Central memory CD4-positive, alpha-beta T cell (primary cell): ENCODE measurements around the gene LGALS9.
A peak's percentile ranks its signal among the peaks of the same experiment; 100 is the strongest.
"Not testable (repeated sequence)": the region's sequence is repeated elsewhere in the genome, so short reads cannot be mapped to it uniquely, and the experiment has no call there.

Experiments
- DNase-seq: peaks from one replicate; pipeline ENCODE4 v3.0.0; 2022

Gene LGALS9

DNA sequence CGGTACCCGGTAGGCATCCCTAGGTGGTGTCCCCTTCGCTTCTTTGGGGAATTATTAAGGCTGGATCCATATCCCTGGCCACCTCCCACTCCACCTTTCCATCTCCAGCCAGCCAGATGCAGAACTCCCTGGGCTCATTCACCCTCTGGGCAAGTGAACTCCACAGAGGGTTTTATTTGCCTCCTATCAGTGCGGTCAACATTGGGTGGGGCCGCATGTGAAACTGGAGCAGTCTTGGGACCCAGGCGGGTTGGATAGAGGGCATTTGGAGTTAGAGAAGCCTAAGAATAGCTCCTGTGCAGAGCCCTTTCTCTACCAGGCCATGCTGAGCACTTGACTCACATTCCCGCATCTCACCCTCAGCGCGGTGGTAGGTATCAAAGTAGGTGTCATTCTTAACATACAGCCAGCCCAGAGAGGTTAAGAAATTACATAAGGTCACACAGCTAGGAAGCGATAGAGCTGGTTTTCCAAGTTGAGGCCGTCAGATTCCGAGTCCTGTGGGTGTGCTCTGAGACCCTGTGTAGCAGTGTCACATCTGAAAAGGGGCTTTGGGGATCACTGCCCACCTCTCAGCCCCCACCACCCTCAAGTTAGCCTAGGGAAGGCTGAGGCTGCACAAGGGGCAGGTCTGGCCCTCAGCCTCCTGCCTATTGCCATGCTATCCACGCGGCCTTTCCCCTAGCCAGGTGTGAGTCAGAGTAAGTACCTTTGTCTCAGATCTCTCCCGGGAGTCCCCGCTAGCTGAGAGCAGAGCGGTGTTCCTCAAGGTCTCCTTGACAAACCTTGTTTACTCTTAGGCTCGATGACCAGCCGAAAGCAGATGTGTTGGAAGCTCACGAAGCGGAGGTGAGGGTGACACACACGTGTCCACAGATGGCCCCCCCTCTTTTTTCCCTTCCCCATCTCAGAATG, 26.9 kb upstream of the LGALS9 start:
- DNase-seq: no peak

DNA sequence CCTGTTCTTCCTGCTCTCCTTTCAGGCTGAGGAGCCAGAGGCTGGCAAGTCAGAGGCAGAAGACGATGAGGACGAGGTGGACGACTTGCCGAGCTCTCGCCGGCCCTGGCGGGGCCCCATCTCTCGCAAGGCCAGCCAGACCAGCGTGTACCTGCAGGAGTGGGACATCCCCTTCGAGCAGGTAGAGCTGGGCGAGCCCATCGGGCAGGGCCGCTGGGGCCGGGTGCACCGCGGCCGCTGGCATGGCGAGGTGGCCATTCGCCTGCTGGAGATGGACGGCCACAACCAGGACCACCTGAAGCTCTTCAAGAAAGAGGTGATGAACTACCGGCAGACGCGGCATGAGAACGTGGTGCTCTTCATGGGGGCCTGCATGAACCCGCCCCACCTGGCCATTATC, 25.6 kb upstream of the LGALS9 start:
- DNase-seq: no peak

DNA sequence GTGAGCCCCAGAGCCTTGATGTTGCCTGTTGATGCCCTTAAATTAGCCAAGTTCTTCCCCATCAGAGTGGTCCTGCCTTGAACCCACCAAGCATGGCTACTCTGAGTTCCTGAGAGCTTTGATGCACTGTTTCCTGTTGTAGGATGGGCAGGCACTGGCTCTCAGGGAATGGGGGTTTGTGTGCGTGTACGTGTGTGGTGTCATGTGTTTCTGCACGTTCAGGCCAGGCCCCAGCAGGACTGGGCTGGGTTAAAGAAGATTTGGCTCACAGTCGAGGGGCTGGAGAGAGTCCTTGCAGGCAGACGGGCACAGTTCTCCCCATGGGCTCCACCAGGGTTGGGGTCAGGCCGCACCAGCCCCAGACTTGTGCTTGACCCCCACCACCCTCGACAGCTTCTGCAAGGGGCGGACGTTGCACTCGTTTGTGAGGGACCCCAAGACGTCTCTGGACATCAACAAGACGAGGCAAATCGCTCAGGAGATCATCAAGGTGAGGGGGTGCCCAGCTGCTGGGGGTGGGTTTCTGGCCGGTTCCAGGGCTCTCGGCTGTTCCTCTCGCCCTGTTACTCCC, 23.4 kb upstream of the LGALS9 start:
- no peak for DNase-seq

DNA sequence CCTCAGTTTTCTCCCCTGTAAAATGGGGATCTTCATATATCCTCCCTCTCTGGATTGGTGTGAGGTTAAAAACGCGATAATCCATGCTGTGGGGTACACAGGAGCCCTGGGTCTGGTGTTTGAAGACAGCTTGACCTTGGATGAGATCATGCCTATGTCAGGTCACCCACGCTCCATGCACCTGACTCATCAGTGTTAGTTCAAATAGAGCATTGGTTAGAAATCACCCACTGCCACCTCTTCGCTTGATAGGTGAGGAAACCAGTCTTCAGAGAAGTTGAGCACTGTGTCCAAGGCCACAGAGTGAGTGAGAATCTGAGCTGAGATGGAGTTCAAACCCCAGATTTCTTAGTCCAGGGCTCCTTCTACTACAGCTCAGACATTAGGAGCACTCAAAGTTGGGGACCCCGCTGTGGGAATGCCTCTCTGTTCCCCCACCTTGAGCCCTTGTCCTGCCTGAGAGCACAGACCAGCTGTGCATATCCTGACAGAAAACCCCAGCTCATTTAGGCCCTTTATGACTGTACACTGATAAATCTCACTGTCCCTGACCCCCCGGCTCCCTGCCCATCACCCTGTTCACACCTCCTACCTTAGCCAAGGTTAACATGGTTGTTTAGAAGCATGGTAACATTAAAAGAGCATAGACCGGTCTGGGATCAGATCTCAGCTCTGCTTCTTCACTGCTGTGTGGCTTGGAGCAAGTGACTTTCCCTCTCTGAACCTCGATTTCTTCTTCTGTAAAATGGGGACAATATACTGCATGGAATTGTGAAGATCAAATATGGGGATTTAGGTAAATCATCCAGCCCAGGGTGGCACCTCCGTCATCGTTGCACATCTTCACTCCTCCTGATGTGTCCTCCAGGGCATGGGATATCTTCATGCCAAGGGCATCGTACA, 22.4 kb upstream of the LGALS9 start:
- DNase-seq: no peak

DNA sequence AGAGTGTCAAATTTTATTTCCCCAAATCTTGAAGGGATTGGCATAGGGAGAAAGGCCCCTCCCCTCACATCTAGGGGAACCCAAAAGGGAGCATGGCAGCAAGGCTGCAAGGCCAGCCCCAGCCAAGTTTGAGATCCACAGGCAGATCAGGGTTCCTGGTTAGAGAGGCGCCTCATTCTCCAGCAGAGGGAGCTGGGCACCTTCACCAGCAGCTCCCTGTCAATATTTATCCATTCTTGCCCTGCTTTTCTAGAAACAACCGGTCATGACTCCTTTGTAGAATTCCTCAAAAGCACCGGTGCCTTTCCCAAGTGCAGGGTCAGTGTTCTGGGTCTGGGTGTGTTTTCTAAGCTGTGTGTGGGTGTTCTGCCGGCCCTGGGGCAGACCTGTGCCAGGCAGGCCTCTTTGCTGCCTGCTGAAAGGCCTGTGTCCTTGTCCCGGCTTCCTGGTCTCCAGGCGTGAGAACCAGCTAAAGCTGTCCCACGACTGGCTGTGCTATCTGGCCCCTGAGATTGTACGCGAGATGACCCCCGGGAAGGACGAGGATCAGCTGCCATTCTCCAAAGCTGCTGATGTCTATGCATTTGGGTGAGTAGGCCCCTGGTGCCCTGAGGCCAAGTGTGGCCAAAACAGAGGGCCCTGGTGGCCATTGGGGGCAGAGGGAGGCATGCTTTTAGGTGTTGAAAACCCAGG, 21.2 kb upstream of the LGALS9 start:
- DNase-seq: no peak

DNA sequence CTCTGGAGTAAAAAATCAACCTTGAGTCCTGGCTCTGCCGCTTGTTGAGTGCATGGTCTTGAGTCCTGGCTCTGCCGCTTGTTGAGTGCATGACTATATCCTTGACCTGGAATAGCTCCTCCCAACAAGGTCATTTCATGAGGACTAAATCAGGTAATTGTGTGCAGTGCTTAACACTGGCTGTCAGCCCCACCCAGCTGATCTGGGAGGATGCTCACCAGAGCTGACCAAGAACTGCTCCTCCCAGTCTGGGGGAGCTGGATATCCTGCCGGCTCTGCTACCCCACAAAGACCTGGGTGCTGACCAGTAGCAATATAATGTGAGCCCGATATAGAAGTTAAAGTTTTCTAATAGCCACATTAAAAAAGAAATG, 20.7 kb upstream of the LGALS9 start:
- no peak for DNase-seq

DNA sequence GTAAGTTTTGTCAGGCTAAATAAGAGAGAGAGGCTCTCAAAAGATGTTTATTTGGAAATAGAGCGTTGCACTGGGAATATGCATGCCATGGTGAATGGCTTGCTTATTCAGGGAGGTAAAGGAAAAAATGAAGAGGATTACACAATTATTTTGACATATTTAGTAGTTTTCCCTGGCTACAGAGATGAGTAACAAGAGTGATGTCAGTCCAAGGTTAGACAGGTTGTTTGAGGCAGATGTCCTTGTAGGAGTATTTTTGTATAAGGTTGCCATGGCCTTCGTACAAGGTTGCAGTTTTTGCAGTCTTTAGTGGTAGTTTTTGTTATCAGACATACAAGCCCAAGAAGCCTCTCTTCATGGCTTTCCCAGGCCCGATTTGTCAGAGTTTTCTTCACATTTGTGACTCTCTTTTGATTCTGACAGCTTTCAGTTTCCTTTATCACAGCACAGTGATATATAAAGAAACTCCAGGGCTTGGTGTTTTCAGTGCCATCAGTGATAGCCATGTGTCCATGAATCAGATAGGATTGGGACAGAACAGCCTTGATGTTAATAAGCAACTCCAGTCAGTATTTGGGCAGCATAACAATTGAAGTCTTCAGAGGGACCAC, 18.7 kb upstream of the LGALS9 start:
- DNase-seq: no peak

DNA sequence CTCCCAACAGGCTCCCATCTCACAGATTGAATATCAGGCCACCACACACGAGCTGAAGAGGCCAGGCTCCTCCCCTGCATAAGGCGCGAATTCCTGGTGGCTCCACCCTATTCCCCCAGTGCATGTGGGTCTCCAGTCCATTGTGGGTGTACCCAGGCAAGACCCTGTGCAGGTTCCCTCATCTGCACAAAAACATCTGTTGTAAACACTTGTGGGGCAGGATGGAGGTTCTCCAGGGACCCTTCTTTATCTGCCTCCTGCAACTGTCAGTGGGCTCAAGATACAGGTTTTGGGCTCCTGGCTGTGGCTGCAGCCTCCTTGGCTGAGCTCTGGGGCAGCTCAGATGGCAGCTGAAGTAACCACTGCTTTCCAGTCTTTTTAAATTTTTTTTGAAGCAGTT, 17.6 kb upstream of the LGALS9 start:
- DNase-seq: no peak

DNA sequence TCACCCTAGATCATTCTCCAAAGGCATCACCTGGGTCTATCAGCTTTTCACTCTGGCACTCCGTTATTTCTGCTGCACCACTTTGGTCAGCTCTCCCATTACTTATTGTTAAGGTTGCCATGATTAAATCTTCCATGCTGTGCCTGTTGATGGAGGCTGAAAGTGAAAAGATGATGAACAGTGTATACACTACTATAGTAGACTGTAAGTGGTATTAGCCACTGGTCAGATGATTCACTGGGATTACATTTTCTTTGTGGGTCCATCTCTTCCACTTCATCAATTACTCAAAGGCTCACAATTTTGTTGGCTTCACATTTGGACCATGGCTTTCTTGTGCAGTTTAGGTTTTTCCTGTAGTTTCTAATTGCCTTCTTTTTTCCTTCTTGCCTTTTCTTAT, 15.9 kb upstream of the LGALS9 start:
- DNase-seq: no peak

DNA sequence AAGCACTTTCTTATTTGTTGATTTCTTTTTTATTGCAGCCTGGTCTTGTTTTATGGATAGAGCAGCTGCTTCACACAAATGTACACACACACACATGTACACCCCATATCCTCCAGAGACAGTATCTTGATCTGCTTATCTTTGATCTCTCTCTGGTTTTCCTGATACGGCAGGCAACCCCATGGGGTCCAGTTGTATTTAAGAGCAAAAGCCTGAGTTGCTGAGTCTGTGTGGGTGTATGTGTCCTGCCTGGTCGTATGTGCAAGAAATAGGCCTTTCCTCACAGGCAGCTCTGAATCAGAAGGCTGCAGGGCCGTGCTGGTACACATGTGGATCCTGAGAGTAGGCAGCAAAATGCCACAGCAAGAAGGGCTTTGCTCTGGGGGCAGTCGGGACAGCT, 14.6 kb upstream of the LGALS9 start:
- no peak for DNase-seq

DNA sequence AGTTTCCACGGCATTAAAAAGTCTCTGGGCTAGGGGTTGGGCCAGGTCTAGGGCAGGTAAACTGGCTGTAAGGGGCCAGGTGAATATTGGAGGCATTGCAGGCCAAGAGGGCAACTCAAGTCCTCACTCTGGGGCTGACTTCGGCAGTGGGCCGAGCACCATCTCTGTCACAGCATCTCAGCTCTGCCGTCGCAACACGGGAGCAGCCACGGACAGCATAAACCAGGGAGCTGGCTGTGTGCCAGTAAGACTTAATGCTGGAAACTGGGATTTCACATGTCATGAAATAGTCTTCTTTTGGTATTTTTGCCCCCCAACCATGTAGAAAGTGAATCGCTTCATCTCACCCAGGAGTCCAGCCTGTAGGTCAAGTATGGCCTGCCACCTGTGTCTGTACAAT, 12.6 kb upstream of the LGALS9 start:
- no peak for DNase-seq

DNA sequence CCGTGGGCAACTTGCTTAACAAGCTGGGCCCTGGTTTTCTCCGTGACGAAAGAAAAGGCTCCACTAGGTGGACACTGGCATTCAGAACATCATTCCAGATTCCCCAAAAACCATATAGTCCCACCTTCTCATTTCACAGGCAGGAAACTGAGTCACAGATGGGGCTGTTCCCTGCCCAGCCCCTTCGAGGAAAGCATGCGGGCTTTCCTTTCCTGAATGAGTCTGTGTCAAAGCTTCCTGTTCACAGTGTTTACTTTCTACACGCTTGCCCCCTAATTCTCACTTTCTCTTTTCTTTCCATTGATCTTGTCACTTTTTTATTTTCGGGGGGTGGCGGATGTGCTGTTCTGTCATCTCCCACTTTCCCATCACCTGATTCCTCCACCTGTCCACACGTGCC, 10.3 kb upstream of the LGALS9 start:
- no peak for DNase-seq

DNA sequence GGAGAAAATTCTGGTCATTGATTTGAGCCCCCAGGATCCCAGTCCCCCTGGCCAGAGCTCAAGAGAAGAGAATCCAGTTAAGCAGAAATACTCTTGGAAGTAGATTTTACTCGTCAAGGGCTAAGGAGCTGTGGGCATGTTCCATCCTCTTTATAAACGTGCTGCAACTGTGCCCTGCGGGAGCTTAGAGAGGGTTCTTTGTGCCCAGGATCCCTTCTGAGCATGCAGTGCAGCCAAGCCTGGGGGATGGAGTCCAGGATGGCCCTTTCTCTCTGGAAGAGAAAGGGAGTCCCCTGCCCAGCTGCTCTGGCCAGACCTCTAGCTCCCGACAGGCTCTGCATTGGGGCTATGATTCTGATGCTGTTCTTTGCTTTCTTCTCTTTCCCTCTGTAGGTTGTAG, 9.5 kb upstream of the LGALS9 start:
- DNase-seq: no peak

DNA sequence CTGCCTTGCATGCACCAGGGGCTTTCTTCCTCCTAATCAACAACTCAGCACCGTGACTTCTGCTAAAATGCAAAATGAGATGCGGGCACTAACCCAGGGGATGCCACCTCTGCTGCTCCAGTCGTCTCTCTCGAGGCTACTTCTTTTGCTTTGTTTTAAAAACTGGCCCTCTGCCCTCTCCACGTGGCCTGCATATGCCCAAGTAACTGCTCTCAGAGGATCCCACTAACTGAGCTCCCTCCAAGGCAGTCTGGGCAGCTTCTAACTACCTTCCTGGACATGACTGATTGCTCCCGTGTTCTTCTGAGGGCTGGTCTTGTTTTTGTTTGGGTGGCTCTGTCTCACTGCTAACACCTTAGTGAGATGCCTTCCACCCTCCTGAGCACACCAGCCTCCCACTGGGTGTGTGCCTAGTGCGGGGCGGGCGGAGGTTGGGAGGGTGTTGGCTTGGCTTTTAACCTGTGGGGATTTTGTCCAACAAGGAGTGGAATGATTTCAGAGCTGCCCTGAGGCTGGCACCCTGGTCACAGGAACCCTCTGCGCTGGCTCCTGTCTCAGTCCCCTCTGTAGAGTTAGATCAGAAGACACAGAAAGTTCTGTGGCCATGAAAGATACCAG, 8.9 kb upstream of the LGALS9 start:
- DNase-seq: no peak

DNA sequence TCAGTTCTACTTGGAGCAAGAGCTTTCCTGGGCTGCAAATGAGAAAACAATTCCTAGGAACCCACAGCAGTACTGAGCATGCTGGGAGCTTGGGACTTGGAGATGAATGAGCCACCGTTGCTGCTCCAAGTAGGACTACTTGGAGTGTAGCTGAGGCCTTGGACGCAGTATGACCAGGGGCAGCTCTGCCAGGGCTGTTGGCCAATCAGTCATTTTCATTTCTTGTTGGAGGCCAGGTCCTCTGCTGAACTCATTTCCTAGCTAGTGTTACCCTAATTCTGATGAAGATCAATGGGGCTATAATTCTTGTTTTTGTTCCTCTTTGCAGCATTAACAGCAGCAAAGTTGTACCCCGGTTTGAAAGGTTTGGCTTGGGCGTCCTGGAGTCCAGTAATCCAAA, 8.0 kb upstream of the LGALS9 start:
- no peak for DNase-seq

DNA sequence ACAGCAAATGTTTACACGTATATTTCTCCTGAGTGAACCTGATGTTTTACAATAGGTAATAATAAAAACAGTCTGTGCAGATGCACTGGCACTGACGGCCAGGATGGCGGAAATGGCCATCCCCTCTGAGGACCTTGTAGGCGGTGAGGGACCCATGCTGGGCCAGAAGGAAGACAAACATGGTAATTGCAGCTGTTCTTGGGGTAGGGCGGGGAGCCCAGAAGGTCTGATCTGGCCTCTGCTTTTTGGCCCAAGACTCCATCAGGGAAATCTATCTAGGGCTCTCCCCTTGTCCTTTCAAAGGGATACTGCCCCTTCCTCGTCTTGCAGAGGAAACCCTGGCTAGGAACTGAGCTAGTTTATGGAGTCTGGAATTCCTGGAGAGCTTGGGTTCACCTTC, 7.4 kb upstream of the LGALS9 start:
- DNase-seq: no peak

DNA sequence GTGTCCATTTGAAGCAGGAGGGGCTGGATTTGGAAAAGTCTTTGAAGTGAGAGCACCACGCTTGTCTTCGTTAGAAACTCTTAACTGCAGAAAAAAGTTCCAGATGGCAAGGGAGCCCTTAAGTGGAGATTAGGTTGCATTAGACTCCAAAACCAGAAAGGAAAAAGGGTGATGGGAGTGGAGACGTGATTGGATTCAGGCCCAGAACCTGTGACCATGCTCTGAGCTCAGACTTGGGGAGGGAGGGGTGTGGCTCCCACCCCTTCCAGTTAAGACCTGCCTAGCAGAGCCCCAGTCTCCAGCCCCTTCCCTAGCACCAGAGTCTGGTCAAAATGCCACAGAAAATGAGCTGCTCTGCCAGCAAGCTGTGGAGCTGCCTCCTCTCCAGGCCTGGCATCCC, 6.4 kb upstream of the LGALS9 start:
- DNase-seq: no peak

DNA sequence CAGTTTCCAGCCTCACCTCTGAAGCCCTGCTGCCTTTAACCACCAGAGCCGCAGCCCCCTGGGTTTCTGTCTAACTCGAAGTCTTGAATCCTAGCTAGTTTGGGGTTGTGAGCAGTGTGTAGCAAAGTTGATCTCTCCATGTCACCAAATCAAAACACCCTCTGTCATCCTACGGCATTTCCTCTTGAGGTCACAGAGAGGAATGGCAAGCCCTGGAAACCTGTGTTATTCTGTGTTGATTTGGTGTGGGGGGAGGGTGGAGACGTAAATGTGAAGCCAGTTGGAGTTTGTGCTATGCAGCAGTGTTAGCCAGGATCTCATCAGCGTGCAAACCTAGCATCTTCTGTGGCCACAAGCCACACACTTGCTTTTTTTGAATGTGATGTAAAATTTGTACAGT, 5.1 kb upstream of the LGALS9 start:
- no peak for DNase-seq

DNA sequence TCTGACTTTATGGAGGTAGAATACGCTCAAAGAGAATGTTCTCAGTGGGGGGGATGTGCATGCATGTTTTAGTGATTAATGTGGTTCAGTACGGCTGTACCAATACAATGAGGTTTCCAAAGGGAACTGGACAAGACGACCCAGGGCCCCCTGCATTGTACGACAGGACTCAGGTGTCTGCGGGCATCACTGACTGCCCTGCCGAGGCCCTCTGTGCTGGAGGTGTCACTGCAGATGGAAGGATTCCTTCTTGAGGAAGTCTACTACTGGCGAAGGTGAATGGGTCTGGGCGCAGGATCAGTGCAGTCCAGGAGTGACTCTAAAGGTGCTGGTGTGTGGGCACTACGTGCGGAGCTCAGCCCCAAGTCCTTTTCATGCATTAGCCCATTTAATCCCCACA, 3.5 kb upstream of the LGALS9 start:
- no peak for DNase-seq

DNA sequence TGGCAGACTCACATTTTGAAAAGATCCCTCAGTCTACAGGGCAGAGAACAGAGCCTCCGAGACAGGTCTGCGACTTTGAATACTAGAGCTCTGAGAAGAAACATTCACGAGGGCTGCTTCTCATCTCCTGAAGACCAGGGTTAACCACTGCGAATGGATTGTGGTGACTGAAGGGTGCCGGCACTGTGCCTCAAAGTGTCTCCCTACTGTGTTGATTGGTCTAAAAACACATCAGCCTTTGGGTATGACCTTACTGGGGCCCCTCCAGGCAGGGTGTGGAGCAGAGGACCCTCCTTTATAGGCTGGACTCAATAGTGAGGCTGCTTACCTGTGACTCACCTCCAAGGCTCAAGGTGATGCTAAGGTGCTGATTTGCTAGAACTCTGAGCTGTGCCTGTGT, 2.6 kb upstream of the LGALS9 start:
- no peak for DNase-seq

DNA sequence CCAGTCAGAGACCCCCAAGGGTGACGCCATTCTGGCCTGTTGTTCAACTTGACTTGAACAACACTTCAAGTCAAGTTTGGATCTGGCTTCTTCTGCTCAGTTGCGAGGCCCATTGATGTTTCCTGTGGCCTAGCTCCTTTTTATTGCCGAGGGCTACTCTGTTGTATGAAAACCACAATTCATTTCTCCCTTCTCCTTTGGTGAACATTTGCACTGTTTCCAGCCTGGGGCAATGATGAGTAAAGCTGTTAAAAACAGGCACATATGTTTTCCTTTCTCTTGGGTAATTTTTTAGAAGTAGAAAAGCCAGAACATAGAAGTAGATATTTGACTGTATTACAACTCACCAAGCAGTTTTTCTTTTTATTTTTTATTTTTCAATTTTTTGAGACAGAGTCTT, 1.7 kb upstream of the LGALS9 start:
- not testable (repeated sequence) for DNase-seq

DNA sequence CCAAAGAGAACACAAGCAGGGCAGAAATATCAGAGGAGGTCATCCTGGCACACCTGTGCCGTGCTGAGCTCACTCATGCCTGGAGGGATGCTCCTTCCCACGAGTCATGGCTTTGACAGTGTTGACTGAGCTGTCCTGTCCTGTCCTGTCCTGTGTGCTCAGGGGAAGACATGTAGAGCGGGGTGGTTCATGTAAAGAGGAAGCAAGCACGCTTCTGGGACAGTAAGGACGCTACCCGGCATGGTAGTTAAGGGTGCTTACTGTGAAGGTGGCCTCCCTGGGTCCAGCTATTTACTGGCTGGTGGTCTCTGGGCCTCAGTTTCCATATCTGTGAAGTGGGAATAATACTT, 398 bp downstream of the LGALS9 start:
- DNase-seq: peak; percentile 20
